HepG2 (cell line): Measurements from ENCODE around the gene MED19.

Source experiments
- ARNTL ChIP-seq: sonication (generic); formaldehyde crosslinking; IDR thresholded peaks from 2 replicates; pipeline ENCODE4 v1.4.0; 2020; ENCODE audit warnings: mild to moderate bottlenecking, missing genetic modification reagents
- CHCHD3 ChIP-seq: sonication (generic); formaldehyde crosslinking; IDR thresholded peaks from 2 replicates; pipeline ENCODE4 v1.8.0; 2022; ENCODE audit warnings: mild to moderate bottlenecking, missing genetic modification reagents, moderate library complexity
- ESRRA ChIP-seq: sonication (generic); formaldehyde crosslinking; IDR thresholded peaks from 2 replicates; pipeline ENCODE4 v1.5.1; 2020; ENCODE audit warnings: mild to moderate bottlenecking, low read depth, missing genetic modification reagents
- HOXA3 ChIP-seq: sonication (generic); formaldehyde crosslinking; IDR thresholded peaks from 2 replicates; pipeline ENCODE4 v1.5.0; 2020; ENCODE audit warnings: missing genetic modification reagents
- NFYB ChIP-seq: sonication (generic); formaldehyde crosslinking; IDR thresholded peaks from 2 replicates; pipeline ENCODE4 v1.4.0; 2020; ENCODE audit warnings: missing genetic modification reagents
- POLR2A ChIP-seq, 2 experiments: IDR thresholded peaks; 2 replicates each; pipeline ENCODE4 v1.6.1; 2011; ENCODE audit warnings: low read depth in 2 of 2, low read length in 2 of 2, mild to moderate bottlenecking in 1 of 2, moderate library complexity in 1 of 2; ENCODE audit not compliant: insufficient read depth in 1 of 2
- SKI ChIP-seq: fragments of 450-650 bp; IDR thresholded peaks from one replicate; pipeline ENCODE4 v1.6.1; 2018; ENCODE audit warnings: mild to moderate bottlenecking; ENCODE audit not compliant: partially characterized antibody
- ZFAT ChIP-seq: sonication (generic); formaldehyde crosslinking; conservative IDR thresholded peaks from 2 replicates; pipeline ENCODE4 v1.8.1; 2023; ENCODE audit warnings: missing genetic modification reagents, inconsistent platforms
- ZNF562 ChIP-seq: sonication (generic); formaldehyde crosslinking; IDR thresholded peaks from 2 replicates; pipeline ENCODE4 v1.8.0; 2022; ENCODE audit warnings: missing genetic modification reagents, borderline replicate concordance
- TF ChIP-seq, protein P1 (sequence below): sonication (generic); formaldehyde crosslinking; conservative IDR thresholded peaks from 2 replicates; pipeline ENCODE4 v1.4.0; 2020; ENCODE audit warnings: missing genetic modification reagents
- TF ChIP-seq, protein P2 (sequence below): sonication (generic); formaldehyde crosslinking; IDR thresholded peaks from 2 replicates; pipeline ENCODE4 v1.5.0; 2020; ENCODE audit warnings: mild to moderate bottlenecking, missing genetic modification reagents, moderate library complexity
- TF ChIP-seq, protein P3 (sequence below): sonication (generic); formaldehyde crosslinking; IDR thresholded peaks from 2 replicates; pipeline ENCODE4 v1.8.0; 2022; ENCODE audit warnings: low read depth, missing genetic modification reagents
- TF ChIP-seq, protein P4 (sequence below): sonication (generic); formaldehyde crosslinking; IDR thresholded peaks from 2 replicates; pipeline ENCODE4 v1.5.0; 2020; ENCODE audit warnings: missing genetic modification reagents, mild to moderate bottlenecking, borderline replicate concordance
- TF ChIP-seq, protein P5 (sequence below): IDR thresholded peaks from 2 replicates; pipeline ENCODE4 v1.6.1; 2016; ENCODE audit warnings: low read depth, missing genetic modification reagents, missing compliant biosample characterization

DNA sequence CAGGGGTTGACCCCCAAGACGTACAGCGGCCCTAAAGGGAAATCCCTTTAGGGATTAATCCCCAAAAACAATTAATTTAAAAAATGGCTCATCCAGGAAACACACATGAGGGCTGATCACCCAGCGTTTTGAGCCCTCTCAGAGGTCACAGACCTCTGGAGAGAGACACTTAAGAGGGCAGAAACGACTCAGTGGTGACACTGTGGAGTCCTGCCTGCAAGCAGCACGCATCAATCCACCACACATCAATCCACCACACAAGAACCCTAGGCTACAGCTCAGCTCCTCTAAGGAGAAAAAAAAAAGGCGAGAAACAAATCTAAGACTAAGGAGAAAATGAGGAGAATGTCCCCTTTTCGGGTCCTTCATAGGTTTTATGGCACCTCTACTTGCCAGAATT, 16.8 kb upstream of the MED19 start:
- no peak for TF ChIP-seq SKI
- no peak for TF ChIP-seq ZFAT (CRISPR knock-in tag)
- no peak for TF ChIP-seq NFYB (CRISPR knock-in tag)
- TF ChIP-seq, protein P1, sequence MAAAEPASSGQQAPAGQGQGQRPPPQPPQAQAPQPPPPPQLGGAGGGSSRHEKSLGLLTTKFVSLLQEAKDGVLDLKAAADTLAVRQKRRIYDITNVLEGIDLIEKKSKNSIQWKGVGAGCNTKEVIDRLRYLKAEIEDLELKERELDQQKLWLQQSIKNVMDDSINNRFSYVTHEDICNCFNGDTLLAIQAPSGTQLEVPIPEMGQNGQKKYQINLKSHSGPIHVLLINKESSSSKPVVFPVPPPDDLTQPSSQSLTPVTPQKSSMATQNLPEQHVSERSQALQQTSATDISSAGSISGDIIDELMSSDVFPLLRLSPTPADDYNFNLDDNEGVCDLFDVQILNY (CRISPR knock-in tag): no peak
- TF ChIP-seq, protein P2, sequence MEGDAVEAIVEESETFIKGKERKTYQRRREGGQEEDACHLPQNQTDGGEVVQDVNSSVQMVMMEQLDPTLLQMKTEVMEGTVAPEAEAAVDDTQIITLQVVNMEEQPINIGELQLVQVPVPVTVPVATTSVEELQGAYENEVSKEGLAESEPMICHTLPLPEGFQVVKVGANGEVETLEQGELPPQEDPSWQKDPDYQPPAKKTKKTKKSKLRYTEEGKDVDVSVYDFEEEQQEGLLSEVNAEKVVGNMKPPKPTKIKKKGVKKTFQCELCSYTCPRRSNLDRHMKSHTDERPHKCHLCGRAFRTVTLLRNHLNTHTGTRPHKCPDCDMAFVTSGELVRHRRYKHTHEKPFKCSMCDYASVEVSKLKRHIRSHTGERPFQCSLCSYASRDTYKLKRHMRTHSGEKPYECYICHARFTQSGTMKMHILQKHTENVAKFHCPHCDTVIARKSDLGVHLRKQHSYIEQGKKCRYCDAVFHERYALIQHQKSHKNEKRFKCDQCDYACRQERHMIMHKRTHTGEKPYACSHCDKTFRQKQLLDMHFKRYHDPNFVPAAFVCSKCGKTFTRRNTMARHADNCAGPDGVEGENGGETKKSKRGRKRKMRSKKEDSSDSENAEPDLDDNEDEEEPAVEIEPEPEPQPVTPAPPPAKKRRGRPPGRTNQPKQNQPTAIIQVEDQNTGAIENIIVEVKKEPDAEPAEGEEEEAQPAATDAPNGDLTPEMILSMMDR (CRISPR knock-in tag): no peak
- no peak for TF ChIP-seq HOXA3 (CRISPR knock-in tag)
- no peak for TF ChIP-seq POLR2A (IDR thresholded peaks at IDR 0.05; ENCODE audit: insufficient read depth in 1 of 2, low read depth in 2 of 2, low read length in 2 of 2)
- TF ChIP-seq ZNF562: no peak
- TF ChIP-seq, protein P3, sequence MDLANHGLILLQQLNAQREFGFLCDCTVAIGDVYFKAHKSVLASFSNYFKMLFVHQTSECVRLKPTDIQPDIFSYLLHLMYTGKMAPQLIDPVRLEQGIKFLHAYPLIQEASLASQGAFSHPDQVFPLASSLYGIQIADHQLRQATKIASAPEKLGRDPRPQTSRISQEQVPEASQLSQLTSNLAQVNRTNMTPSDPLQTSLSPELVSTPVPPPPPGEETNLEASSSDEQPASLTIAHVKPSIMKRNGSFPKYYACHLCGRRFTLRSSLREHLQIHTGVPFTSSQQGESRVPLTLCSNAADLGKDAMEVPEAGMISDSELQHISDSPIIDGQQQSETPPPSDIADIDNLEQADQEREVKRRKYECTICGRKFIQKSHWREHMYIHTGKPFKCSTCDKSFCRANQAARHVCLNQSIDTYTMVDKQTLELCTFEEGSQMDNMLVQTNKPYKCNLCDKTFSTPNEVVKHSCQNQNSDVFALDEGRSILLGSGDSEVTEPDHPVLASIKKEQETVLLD (CRISPR knock-in tag): no peak
- TF ChIP-seq, protein P4, sequence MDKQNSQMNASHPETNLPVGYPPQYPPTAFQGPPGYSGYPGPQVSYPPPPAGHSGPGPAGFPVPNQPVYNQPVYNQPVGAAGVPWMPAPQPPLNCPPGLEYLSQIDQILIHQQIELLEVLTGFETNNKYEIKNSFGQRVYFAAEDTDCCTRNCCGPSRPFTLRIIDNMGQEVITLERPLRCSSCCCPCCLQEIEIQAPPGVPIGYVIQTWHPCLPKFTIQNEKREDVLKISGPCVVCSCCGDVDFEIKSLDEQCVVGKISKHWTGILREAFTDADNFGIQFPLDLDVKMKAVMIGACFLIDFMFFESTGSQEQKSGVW: no peak
- TF ChIP-seq ESRRA (CRISPR knock-in tag): no peak
- no peak for TF ChIP-seq CHCHD3 (CRISPR knock-in tag)
- no peak for TF ChIP-seq ARNTL (CRISPR knock-in tag)
- TF ChIP-seq, protein P5, sequence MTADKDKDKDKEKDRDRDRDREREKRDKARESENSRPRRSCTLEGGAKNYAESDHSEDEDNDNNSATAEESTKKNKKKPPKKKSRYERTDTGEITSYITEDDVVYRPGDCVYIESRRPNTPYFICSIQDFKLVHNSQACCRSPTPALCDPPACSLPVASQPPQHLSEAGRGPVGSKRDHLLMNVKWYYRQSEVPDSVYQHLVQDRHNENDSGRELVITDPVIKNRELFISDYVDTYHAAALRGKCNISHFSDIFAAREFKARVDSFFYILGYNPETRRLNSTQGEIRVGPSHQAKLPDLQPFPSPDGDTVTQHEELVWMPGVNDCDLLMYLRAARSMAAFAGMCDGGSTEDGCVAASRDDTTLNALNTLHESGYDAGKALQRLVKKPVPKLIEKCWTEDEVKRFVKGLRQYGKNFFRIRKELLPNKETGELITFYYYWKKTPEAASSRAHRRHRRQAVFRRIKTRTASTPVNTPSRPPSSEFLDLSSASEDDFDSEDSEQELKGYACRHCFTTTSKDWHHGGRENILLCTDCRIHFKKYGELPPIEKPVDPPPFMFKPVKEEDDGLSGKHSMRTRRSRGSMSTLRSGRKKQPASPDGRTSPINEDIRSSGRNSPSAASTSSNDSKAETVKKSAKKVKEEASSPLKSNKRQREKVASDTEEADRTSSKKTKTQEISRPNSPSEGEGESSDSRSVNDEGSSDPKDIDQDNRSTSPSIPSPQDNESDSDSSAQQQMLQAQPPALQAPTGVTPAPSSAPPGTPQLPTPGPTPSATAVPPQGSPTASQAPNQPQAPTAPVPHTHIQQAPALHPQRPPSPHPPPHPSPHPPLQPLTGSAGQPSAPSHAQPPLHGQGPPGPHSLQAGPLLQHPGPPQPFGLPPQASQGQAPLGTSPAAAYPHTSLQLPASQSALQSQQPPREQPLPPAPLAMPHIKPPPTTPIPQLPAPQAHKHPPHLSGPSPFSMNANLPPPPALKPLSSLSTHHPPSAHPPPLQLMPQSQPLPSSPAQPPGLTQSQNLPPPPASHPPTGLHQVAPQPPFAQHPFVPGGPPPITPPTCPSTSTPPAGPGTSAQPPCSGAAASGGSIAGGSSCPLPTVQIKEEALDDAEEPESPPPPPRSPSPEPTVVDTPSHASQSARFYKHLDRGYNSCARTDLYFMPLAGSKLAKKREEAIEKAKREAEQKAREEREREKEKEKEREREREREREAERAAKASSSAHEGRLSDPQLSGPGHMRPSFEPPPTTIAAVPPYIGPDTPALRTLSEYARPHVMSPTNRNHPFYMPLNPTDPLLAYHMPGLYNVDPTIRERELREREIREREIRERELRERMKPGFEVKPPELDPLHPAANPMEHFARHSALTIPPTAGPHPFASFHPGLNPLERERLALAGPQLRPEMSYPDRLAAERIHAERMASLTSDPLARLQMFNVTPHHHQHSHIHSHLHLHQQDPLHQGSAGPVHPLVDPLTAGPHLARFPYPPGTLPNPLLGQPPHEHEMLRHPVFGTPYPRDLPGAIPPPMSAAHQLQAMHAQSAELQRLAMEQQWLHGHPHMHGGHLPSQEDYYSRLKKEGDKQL (CRISPR knock-in tag): no peak
